SK-N-SH treated with all-trans-retinoic acid at 6 μM for 48 hours (cell line): ENCODE results near the gene INAVA.

Source experiments
- ARNTL ChIP-seq: fragments of 450-650 bp; formaldehyde crosslinking; IDR thresholded peaks from 2 replicates; pipeline ENCODE4 v1.5.0; 2020; ENCODE audit warnings: low read depth, mild to moderate bottlenecking, moderate library complexity, borderline replicate concordance
- ISL1 ChIP-seq: fragments of 250-450 bp; sonication (Bioruptor Pico); IDR thresholded peaks from 2 replicates; pipeline ENCODE4 v2.1.2; 2022; ENCODE audit warnings: mild to moderate bottlenecking, moderate library complexity
- OSR1 ChIP-seq: fragments of 250-450 bp; sonication (Bioruptor Pico); IDR thresholded peaks from 2 replicates; pipeline ENCODE4 v1.8.0; 2022; ENCODE audit warnings: moderate library complexity, mild to moderate bottlenecking, inconsistent platforms
- RARB ChIP-seq: fragments of 250-450 bp; sonication (Bioruptor Pico); IDR thresholded peaks from 2 replicates; pipeline ENCODE4 v1.8.0; 2021; ENCODE audit warnings: mild to moderate bottlenecking, moderate library complexity
- ZNF565 ChIP-seq: fragments of 450-650 bp; formaldehyde crosslinking; conservative IDR thresholded peaks from 2 replicates; pipeline ENCODE4 v1.5.0; 2020; ENCODE audit warnings: low read depth, mild to moderate bottlenecking, moderate library complexity
- ZNF70 ChIP-seq: fragments of 450-650 bp; formaldehyde crosslinking; IDR thresholded peaks from 2 replicates; pipeline ENCODE4 v1.5.0; 2020; ENCODE audit warnings: mild to moderate bottlenecking, moderate library complexity
- TF ChIP-seq, protein P1 (sequence below): fragments of 250-450 bp; sonication (Bioruptor Pico); IDR thresholded peaks from 2 replicates; pipeline ENCODE4 v1.5.0; 2020; ENCODE audit warnings: mild to moderate bottlenecking, moderate library complexity
- TF ChIP-seq, protein P2 (sequence below): fragments of 250-450 bp; sonication (Bioruptor Pico); IDR thresholded peaks from 2 replicates; pipeline ENCODE4 v1.8.0; 2020; ENCODE audit warnings: mild to moderate bottlenecking, moderate library complexity, borderline replicate concordance
- TF ChIP-seq, protein P3 (sequence below): fragments of 250-450 bp; sonication (Bioruptor Pico); IDR thresholded peaks from 2 replicates; pipeline ENCODE4 v1.5.1; 2020; ENCODE audit warnings: low read depth, mild to moderate bottlenecking, moderate library complexity

DNA sequence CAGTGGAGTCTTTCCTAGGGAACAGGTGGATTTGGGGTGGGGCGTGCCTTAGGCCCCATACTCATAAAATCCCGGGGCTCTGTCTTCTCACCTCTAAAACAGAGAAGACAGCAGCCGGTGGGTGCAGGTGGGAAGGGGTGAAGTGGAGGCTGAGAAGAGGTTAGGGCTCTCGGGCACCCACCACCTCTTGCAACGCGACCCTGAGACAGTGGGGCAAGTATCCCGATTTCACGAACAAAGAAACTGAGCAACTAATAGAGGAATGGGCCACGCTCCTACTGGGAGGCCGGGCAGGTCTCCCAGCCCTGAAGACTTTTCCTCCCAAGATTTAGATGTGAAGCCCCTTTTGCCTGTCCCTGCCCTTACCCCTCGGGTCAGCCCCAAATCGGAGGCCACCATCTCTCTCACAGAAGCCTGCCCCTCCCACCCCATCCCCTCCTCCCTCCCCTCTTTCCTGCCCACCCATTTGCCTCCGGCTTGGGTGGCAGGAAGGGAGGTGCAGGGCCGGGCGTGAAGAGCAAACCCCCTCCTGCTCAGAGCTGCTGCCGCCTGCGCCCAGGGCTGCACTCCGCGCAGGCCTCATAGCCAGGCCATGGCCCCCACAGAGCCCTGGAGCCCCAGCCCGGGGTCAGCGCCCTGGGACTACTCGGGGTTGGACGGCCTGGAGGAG, 22.1 kb upstream of the INAVA start, which contains the start of gene GPR25:
- TF ChIP-seq ZNF565: no peak
- TF ChIP-seq ARNTL (CRISPR knock-in tag): no peak
- TF ChIP-seq, protein P1, sequence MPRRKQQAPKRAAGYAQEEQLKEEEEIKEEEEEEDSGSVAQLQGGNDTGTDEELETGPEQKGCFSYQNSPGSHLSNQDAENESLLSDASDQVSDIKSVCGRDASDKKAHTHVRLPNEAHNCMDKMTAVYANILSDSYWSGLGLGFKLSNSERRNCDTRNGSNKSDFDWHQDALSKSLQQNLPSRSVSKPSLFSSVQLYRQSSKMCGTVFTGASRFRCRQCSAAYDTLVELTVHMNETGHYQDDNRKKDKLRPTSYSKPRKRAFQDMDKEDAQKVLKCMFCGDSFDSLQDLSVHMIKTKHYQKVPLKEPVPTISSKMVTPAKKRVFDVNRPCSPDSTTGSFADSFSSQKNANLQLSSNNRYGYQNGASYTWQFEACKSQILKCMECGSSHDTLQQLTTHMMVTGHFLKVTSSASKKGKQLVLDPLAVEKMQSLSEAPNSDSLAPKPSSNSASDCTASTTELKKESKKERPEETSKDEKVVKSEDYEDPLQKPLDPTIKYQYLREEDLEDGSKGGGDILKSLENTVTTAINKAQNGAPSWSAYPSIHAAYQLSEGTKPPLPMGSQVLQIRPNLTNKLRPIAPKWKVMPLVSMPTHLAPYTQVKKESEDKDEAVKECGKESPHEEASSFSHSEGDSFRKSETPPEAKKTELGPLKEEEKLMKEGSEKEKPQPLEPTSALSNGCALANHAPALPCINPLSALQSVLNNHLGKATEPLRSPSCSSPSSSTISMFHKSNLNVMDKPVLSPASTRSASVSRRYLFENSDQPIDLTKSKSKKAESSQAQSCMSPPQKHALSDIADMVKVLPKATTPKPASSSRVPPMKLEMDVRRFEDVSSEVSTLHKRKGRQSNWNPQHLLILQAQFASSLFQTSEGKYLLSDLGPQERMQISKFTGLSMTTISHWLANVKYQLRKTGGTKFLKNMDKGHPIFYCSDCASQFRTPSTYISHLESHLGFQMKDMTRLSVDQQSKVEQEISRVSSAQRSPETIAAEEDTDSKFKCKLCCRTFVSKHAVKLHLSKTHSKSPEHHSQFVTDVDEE: no peak
- TF ChIP-seq, protein P2, sequence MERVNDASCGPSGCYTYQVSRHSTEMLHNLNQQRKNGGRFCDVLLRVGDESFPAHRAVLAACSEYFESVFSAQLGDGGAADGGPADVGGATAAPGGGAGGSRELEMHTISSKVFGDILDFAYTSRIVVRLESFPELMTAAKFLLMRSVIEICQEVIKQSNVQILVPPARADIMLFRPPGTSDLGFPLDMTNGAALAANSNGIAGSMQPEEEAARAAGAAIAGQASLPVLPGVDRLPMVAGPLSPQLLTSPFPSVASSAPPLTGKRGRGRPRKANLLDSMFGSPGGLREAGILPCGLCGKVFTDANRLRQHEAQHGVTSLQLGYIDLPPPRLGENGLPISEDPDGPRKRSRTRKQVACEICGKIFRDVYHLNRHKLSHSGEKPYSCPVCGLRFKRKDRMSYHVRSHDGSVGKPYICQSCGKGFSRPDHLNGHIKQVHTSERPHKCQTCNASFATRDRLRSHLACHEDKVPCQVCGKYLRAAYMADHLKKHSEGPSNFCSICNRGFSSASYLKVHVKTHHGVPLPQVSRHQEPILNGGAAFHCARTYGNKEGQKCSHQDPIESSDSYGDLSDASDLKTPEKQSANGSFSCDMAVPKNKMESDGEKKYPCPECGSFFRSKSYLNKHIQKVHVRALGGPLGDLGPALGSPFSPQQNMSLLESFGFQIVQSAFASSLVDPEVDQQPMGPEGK (CRISPR knock-in tag): no peak
- no peak for TF ChIP-seq ZNF70 (CRISPR knock-in tag)
- TF ChIP-seq ISL1: no peak
- no peak for TF ChIP-seq OSR1 (CRISPR knock-in tag)
- TF ChIP-seq RARB (CRISPR knock-in tag): no peak
- TF ChIP-seq, protein P3, sequence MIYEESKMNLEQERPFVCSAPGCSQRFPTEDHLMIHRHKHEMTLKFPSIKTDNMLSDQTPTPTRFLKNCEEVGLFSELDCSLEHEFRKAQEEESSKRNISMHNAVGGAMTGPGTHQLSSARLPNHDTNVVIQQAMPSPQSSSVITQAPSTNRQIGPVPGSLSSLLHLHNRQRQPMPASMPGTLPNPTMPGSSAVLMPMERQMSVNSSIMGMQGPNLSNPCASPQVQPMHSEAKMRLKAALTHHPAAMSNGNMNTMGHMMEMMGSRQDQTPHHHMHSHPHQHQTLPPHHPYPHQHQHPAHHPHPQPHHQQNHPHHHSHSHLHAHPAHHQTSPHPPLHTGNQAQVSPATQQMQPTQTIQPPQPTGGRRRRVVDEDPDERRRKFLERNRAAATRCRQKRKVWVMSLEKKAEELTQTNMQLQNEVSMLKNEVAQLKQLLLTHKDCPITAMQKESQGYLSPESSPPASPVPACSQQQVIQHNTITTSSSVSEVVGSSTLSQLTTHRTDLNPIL (CRISPR knock-in tag): no peak
